Fibroblast of lung (primary cell): ENCODE data around the gene NR2F6.

Source experiments
- EZH2 ChIP-seq: IDR thresholded peaks from 2 replicates; pipeline ENCODE4 v1.5.1; 2012; ENCODE audit warnings: low read length, control low read depth, mild to moderate bottlenecking; ENCODE audit errors: missing control alignments
- TF ChIP-seq, protein P1 (sequence below), 2 donors: IDR thresholded peaks in 1 of 2; conservative IDR thresholded peaks in 1 of 2; 1 replicate in 1 of 2; 2 replicates in 1 of 2; pipeline ENCODE4 v1.5.1; 2011 to 2012; ENCODE audit warnings: low read length in 2 of 2, control low read depth in 1 of 2, inconsistent platforms in 1 of 2, low read depth in 1 of 2, mild to moderate bottlenecking in 1 of 2

DNA sequence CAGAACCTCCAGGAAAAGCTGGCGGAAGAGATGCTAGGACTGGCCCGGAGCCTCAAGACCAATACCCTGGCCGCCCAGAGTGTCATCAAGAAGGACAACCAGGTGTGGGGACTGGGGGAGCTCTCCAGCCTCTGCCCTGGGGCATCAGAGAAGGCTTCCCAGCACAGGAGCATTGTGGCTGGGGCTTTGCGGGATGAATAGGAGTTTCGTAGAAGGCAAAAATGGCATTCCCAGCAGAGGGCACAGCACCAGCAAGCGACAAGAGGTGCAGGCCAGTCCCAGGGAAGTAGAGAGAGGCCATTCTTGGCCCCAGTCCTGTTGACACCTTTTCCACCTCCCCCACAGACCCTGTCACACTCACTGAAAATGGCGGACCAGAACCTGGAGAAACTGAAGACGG is 26.4 kb downstream of the NR2F6 start:
- TF ChIP-seq, protein P1, sequence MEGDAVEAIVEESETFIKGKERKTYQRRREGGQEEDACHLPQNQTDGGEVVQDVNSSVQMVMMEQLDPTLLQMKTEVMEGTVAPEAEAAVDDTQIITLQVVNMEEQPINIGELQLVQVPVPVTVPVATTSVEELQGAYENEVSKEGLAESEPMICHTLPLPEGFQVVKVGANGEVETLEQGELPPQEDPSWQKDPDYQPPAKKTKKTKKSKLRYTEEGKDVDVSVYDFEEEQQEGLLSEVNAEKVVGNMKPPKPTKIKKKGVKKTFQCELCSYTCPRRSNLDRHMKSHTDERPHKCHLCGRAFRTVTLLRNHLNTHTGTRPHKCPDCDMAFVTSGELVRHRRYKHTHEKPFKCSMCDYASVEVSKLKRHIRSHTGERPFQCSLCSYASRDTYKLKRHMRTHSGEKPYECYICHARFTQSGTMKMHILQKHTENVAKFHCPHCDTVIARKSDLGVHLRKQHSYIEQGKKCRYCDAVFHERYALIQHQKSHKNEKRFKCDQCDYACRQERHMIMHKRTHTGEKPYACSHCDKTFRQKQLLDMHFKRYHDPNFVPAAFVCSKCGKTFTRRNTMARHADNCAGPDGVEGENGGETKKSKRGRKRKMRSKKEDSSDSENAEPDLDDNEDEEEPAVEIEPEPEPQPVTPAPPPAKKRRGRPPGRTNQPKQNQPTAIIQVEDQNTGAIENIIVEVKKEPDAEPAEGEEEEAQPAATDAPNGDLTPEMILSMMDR (conservative IDR thresholded peaks at IDR 0.05 in 1 of 2, IDR thresholded peaks at IDR 0.05 in 1 of 2; ENCODE audit: low read depth in 1 of 2, low read length in 2 of 2): no peak
- no peak for TF ChIP-seq EZH2
